CD14-positive monocyte (primary cell): ENCODE results near the gene TMEM88. TPM values are rescaled to one million over a fixed set of nuclear protein-coding genes. Genes with fewer than 3 reads are reported as not detected.
A peak's percentile ranks its signal among the peaks of the same experiment; 100 is the strongest.

Experiments used
- DNase-seq, 3 donors: peaks; one replicate each; pipeline ENCODE4 v3.0.0-alpha.2; 2011 to 2022
- H2AFZ ChIP-seq: 2 replicates; pipeline ENCODE4 v1.6.0; 2012; ENCODE audit warnings: mild to moderate bottlenecking, low read depth, low read length, inconsistent platforms; ENCODE audit not compliant: insufficient read depth, poor library complexity, severe bottlenecking
- H3K27ac ChIP-seq, 2 donors: 1 replicate in 1 of 2; 2 replicates in 1 of 2; pipeline ENCODE4 v1.5.1; 2012 to 2013; ENCODE audit warnings: low read length in 2 of 2, control low read depth in 1 of 2, inconsistent platforms in 1 of 2, low read depth in 1 of 2, mild to moderate bottlenecking in 1 of 2
- H3K27me3 ChIP-seq, 2 donors: one replicate each; pipeline versions ENCODE4 v1.6.0 to v1.6.1; 2011 to 2013; ENCODE audit warnings: low read length in 2 of 2; ENCODE audit not compliant: control insufficient read depth in 2 of 2, insufficient read depth in 2 of 2
- H3K36me3 ChIP-seq, 2 donors: replicated peaks in 1 of 2; 1 replicate in 1 of 2; 2 replicates in 1 of 2; pipeline versions ENCODE4 v1.5.1 to v1.6.1; 2012 to 2013; ENCODE audit warnings: low read length in 2 of 2, control low read depth in 1 of 2, inconsistent platforms in 1 of 2, mild to moderate bottlenecking in 1 of 2; ENCODE audit not compliant: insufficient read depth in 2 of 2, control insufficient read depth in 1 of 2
- H3K4me1 ChIP-seq, 2 donors: 1 replicate in 1 of 2; 2 replicates in 1 of 2; pipeline versions ENCODE4 v1.5.1 to v1.6.1; 2012 to 2013; ENCODE audit warnings: low read length in 2 of 2, control low read depth in 1 of 2, inconsistent platforms in 1 of 2, mild to moderate bottlenecking in 1 of 2, moderate library complexity in 1 of 2; ENCODE audit not compliant: insufficient read depth in 2 of 2, control insufficient read depth in 1 of 2
- H3K4me2 ChIP-seq: replicated peaks from 2 replicates; pipeline ENCODE3; 2012; ENCODE audit warnings: low read length, moderate library complexity, mild to moderate bottlenecking; ENCODE audit not compliant: poor library complexity, severe bottlenecking; ENCODE audit errors: extremely low read depth
- H3K4me3 ChIP-seq, 3 experiments: fragments of 200-600 bp in 1 of 3; sonication (generic) in 1 of 3; replicated peaks in 1 of 3; 1 replicate in 2 of 3; 2 replicates in 1 of 3; pipeline ENCODE4 v1.5.1; 2011 to 2013; ENCODE audit warnings: low read length in 3 of 3, mild to moderate bottlenecking in 3 of 3, control low read depth in 2 of 3, low read depth in 2 of 3, inconsistent platforms in 1 of 3, moderate library complexity in 1 of 3
- H3K79me2 ChIP-seq: 2 replicates; pipeline ENCODE4 v1.6.0; 2012; ENCODE audit warnings: mild to moderate bottlenecking, control low read depth, inconsistent platforms, low read length, moderate library complexity; ENCODE audit not compliant: insufficient read depth
- H3K9ac ChIP-seq: 2 replicates; pipeline ENCODE4 v1.6.0; 2017; ENCODE audit warnings: low read length, mild to moderate bottlenecking; ENCODE audit not compliant: insufficient read depth, poor library complexity, severe bottlenecking
- H3K9me3 ChIP-seq, 2 donors: replicated peaks in 1 of 2; 1 replicate in 1 of 2; 2 replicates in 1 of 2; pipeline versions ENCODE4 v1.5.1 to v1.6.1; 2012 to 2013; ENCODE audit warnings: low read length in 2 of 2, control low read depth in 1 of 2; ENCODE audit not compliant: control insufficient read depth in 1 of 2, insufficient read depth in 1 of 2
- H4K20me1 ChIP-seq: 2 replicates; pipeline ENCODE4 v1.6.0; 2012; ENCODE audit warnings: mild to moderate bottlenecking, low read length, control low read depth, moderate library complexity; ENCODE audit not compliant: insufficient read depth
- H3K27ac Mint-ChIP-seq, 7 donors: one replicate each; pipeline ENCODE4 v1.8.0; 2020; ENCODE audit warnings: mild to moderate bottlenecking in 7 of 7, mixed read lengths in 7 of 7, moderate library complexity in 6 of 7, inconsistent platforms in 2 of 7
- H3K27me3 Mint-ChIP-seq, 3 donors: one replicate each; pipeline ENCODE4 v1.8.0; 2021 to 2022; ENCODE audit warnings: low read depth in 3 of 3, mild to moderate bottlenecking in 3 of 3, mixed read lengths in 3 of 3, moderate library complexity in 3 of 3, inconsistent platforms in 1 of 3
- H3K36me3 Mint-ChIP-seq, 2 donors: one replicate each; pipeline ENCODE4 v1.8.0; 2020; ENCODE audit warnings: mixed read lengths in 2 of 2, inconsistent platforms in 1 of 2, mild to moderate bottlenecking in 1 of 2
- H3K4me1 Mint-ChIP-seq: one replicate; pipeline ENCODE4 v1.8.0; 2020; ENCODE audit warnings: mild to moderate bottlenecking, mixed read lengths
- H3K4me3 Mint-ChIP-seq, 2 donors: one replicate each; pipeline ENCODE4 v1.8.0; 2020; ENCODE audit warnings: mild to moderate bottlenecking in 2 of 2, mixed read lengths in 2 of 2, moderate library complexity in 1 of 2
- H3K9me3 Mint-ChIP-seq, 7 donors: one replicate each; pipeline ENCODE4 v1.8.0; 2020 to 2022; ENCODE audit warnings: mixed read lengths in 7 of 7, mild to moderate bottlenecking in 6 of 7, moderate library complexity in 6 of 7, inconsistent platforms in 2 of 7
- CTCF ChIP-seq: fragments of 200-600 bp; IDR thresholded peaks from one replicate; pipeline ENCODE4 v1.8.0; 2022; ENCODE audit warnings: antibody characterized with exemption, mild to moderate bottlenecking
- WGBS: methylation state at CpG from one replicate; pipeline ENCODE4 v1.1.5; 2013; ENCODE audit warnings: missing lambda C conversion rate; ENCODE audit not compliant: insufficient coverage; 5-methylcytosine and 5-hydroxymethylcytosine counted together
- intact Hi-C, 2 donors: fragments of 100-400 bp; cut with micrococcal nuclease; formaldehyde crosslinking; loops; one replicate each; pipeline versions ENCODE4 v1.15.0 to v1.15.1; 2023
- polyA plus RNA-seq, 3 donors: library from polyadenylated mRNA; depleted of rRNA in 1 of 3; unstranded in 2 of 3; stranded (reverse) in 1 of 3; fragments of 300-500 nt in 2 of 3; fragments of >200 nt in 1 of 3; fragmentation: Illumina TruSeq in 2 of 3; gene quantifications; 1 replicate in 2 of 3; 2 replicates in 1 of 3; pipeline ENCODE4 v1.2.3, GENCODE V29; 2012 to 2021

Gene TMEM88
- polyA plus RNA-seq, 3 donors, result 10.2 TPM; not detected in 2

DNA sequence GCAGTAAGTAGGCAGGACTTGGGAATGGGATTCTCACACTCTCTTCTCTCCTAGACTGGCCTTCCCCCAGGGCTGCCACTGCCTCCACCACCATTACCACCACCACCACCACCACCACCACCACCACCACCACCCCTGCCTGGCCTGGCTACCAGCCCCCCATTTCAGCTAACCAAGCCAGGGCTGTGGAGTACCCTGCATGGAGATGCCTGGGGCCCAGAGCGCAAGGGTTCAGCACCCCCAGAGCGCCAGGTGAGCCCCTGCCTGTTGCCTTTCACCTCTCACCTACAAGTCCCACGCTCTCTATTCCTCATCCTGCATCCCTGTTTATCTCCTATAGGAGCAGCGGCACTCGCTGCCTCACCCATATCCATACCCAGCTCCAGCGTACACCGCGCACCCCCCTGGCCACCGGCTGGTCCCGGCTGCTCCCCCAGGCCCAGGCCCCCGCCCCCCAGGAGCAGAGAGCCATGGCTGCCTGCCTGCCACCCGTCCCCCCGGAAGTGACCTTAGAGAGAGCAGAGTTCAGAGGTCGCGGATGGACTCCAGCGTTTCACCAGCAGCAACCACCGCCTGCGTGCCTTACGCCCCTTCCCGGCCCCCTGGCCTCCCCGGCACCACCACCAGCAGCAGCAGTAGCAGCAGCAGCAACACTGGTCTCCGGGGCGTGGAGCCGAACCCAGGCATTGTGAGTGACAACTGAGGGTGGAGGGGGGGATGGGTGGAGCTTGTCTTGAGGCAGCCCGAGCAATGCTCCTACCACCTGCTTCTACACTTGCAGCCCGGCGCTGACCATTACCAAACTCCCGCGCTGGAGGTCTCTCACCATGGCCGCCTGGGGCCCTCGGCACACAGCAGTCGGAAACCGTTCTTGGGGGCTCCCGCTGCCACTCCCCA is 7.9 kb upstream of the TMEM88 start:
- Histone ChIP-seq H2AFZ (no peak overlapping the region), H3K27me3 (no peaks in the 10 kb centered on the region), H3K4me3 (no peak overlapping the region), H3K36me3 (peaks cover 63 to 66% of the 10 kb centered on the region in 2 donors), H3K27ac (no peak overlapping the region), H3K9ac (no peak overlapping the region), H3K4me1 (peaks cover 20 to 23% of the 10 kb centered on the region in 2 donors), H3K79me2 (peaks cover 45% of the 10 kb centered on the region), H3K4me2 (no peak overlapping the region), H4K20me1 (peaks cover 80% of the 10 kb centered on the region), H3K9me3 (no peaks in the 10 kb centered on the region)
- Mint-ChIP-seq H3K4me1 (peaks cover 20% of the 10 kb centered on the region), H3K27me3 (peaks cover 0 to 14% (median 0%) of the 10 kb centered on the region in 3 donors), H3K27ac (peak overlapping the region in 4 of 7 donors; percentile 4 to 48 (median 38)), H3K36me3 (peaks cover 47 to 73% of the 10 kb centered on the region in 2 donors), H3K9me3 (peaks cover 0 to 5% (median 0%) of the 10 kb centered on the region in 7 donors), H3K4me3 (no peak overlapping the region)
- intact Hi-C loops, result no loop called here
- WGBS, result 97% methylated on average over 18 of the region's 34 CpGs
- no peak for DNase-seq
- TF ChIP-seq CTCF, result no peak

DNA sequence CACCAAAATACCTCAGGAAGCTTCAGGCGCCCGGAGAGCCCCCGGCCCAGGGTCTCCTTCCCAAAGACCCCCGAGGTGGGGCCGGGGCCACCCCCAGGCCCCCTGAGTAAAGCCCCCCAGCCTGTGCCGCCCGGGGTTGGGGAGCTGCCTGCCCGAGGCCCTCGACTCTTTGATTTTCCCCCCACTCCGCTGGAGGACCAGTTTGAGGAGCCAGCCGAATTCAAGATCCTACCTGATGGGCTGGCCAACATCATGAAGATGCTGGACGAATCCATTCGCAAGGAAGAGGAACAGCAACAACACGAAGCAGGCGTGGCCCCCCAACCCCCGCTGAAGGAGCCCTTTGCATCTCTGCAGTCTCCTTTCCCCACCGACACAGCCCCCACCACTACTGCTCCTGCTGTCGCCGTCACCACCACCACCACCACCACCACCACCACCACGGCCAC is 6.7 kb upstream of the TMEM88 start:
- Histone ChIP-seq H3K27ac (no peak overlapping the region), H3K9me3 (no peaks in the 10 kb centered on the region), H4K20me1 (peaks cover 91% of the 10 kb centered on the region), H3K4me3 (no peak overlapping the region), H3K27me3 (no peaks in the 10 kb centered on the region), H3K4me1 (peaks cover 22 to 26% of the 10 kb centered on the region in 2 donors), H3K36me3 (peaks cover 75 to 77% of the 10 kb centered on the region in 2 donors), H3K4me2 (no peak overlapping the region), H3K9ac (no peak overlapping the region), H3K79me2 (peaks cover 51% of the 10 kb centered on the region), H2AFZ (no peak overlapping the region)
- 96% methylated on average over 13 of the region's 20 CpGs for WGBS
- H3K36me3 Mint-ChIP-seq, result peaks cover 58 to 84% of the 10 kb centered on the region in 2 donors
- peaks cover 20% of the 10 kb centered on the region for H3K4me1 Mint-ChIP-seq
- peaks cover 0 to 2% (median 0%) of the 10 kb centered on the region in 7 donors for H3K9me3 Mint-ChIP-seq
- TF ChIP-seq CTCF, result no peak
- H3K27ac Mint-ChIP-seq, result peak overlapping the region in 3 of 7 donors; percentile 13 to 76 (median 40)
- peaks cover 0 to 13% (median 0%) of the 10 kb centered on the region in 3 donors for H3K27me3 Mint-ChIP-seq
- intact Hi-C loops, result no loop called here
- no peak for DNase-seq
- no peak overlapping the region for H3K4me3 Mint-ChIP-seq
